KMS-11 (cell line): Measurements from ENCODE around the gene USF2.

Experiments
- H2AFZ ChIP-seq: fragments of 200-600 bp; sonication (generic); 2 replicates; pipeline ENCODE4 v1.6.1; 2016; ENCODE audit warnings: antibody characterized with exemption, mixed run types, low read depth
- H3K27ac ChIP-seq: fragments of 200-600 bp; sonication (generic); 2 replicates; pipeline ENCODE4 v1.6.1; 2016; ENCODE audit warnings: mild to moderate bottlenecking, mixed run types
- H3K27me3 ChIP-seq: fragments of 200-600 bp; sonication (generic); 2 replicates; pipeline ENCODE4 v1.6.1; 2017; ENCODE audit warnings: mild to moderate bottlenecking, low read depth, mixed run types, moderate library complexity; ENCODE audit not compliant: insufficient read depth
- H3K36me3 ChIP-seq: fragments of 200-600 bp; sonication (generic); 2 replicates; pipeline ENCODE4 v1.6.1; 2017; ENCODE audit warnings: mild to moderate bottlenecking, mixed run types; ENCODE audit not compliant: insufficient read depth
- H3K4me1 ChIP-seq: fragments of 200-600 bp; sonication (generic); 2 replicates; pipeline ENCODE4 v1.6.1; 2016; ENCODE audit warnings: mild to moderate bottlenecking, low read depth, mixed run types; ENCODE audit not compliant: poor library complexity, severe bottlenecking
- H3K4me2 ChIP-seq: fragments of 200-600 bp; sonication (generic); 2 replicates; pipeline ENCODE4 v1.7.0; 2016; ENCODE audit warnings: mild to moderate bottlenecking, mixed run types
- H3K4me3 ChIP-seq: fragments of 200-600 bp; sonication (generic); IDR thresholded peaks from 2 replicates; pipeline ENCODE4 v1.6.1; 2017; ENCODE audit warnings: low read depth, low read length, mixed read lengths; ENCODE audit not compliant: insufficient read depth
- H3K79me2 ChIP-seq: fragments of 200-600 bp; sonication (generic); 2 replicates; pipeline ENCODE4 v1.6.1; 2016; ENCODE audit warnings: low read depth, mixed run types; ENCODE audit not compliant: insufficient read depth
- H3K9ac ChIP-seq: fragments of 200-600 bp; sonication (generic); 2 replicates; pipeline ENCODE4 v1.6.1; 2016; ENCODE audit warnings: mild to moderate bottlenecking, mixed run types
- H4K20me1 ChIP-seq: fragments of 200-600 bp; sonication (generic); 2 replicates; pipeline ENCODE4 v1.6.1; 2016; ENCODE audit warnings: mild to moderate bottlenecking, mixed run types; ENCODE audit not compliant: insufficient read depth
- CTCF ChIP-seq: fragments of 200-600 bp; sonication (generic); conservative IDR thresholded peaks from 2 replicates; pipeline ENCODE4 v1.6.1; 2017; ENCODE audit warnings: low read depth, mild to moderate bottlenecking, antibody characterized with exemption, low read length, moderate library complexity, mixed read lengths

Gene USF2

GRCh38 chr19:35328851-35329285 lies 60.1 kb downstream of the USF2 start, which contains the start of gene CD22:
CD22 (plus strand) TSS chr19:35329187; CDS start chr19:35332041, 2,854 bp downstream.
- Histone ChIP-seq H3K4me1 (no peaks in the 10 kb centered on the region), H3K9ac (no peak within 1 kb of the TSS), H2AFZ (no peak within 1 kb of the TSS), H3K79me2 (no peaks in the 10 kb centered on the region), H3K4me3 (no peak within 1 kb of the TSS), H3K4me2 (no peak within 1 kb of the TSS), H3K27me3 (peaks cover 38% of the 10 kb centered on the region), H3K36me3 (no peaks in the 10 kb centered on the region), H3K27ac (no peak within 1 kb of the TSS), H4K20me1 (no peaks in the 10 kb centered on the region)
- no peak for TF ChIP-seq CTCF

GRCh38 chr19:35329323-35329722 lies 60.6 kb downstream of the USF2 start:
- Histone ChIP-seq H3K9ac (no peak overlapping the region), H3K4me3 (no peak overlapping the region), H3K4me1 (no peaks in the 10 kb centered on the region), H3K27ac (no peak overlapping the region), H3K79me2 (no peaks in the 10 kb centered on the region), H3K4me2 (no peak overlapping the region), H3K27me3 (peaks cover 43% of the 10 kb centered on the region), H4K20me1 (no peaks in the 10 kb centered on the region), H3K36me3 (no peaks in the 10 kb centered on the region), H2AFZ (no peak overlapping the region)
- TF ChIP-seq CTCF = no peak
